DND-41 (cell line): ENCODE measurements around the gene GLYR1.

ENCODE experiments used
- EZH2 ChIP-seq: IDR thresholded peaks from 3 replicates; pipeline ENCODE4 v1.6.1; 2012; ENCODE audit warnings: borderline replicate concordance, low read depth, mild to moderate bottlenecking, moderate library complexity, low read length, inconsistent platforms; ENCODE audit not compliant: severe bottlenecking
- TF ChIP-seq, protein P1 (sequence below): IDR thresholded peaks from 2 replicates; pipeline ENCODE4 v1.5.1; 2012; ENCODE audit warnings: borderline replicate concordance, low read length, moderate library complexity, mild to moderate bottlenecking; ENCODE audit not compliant: poor library complexity, severe bottlenecking; ENCODE audit errors: extremely low read depth

DNA sequence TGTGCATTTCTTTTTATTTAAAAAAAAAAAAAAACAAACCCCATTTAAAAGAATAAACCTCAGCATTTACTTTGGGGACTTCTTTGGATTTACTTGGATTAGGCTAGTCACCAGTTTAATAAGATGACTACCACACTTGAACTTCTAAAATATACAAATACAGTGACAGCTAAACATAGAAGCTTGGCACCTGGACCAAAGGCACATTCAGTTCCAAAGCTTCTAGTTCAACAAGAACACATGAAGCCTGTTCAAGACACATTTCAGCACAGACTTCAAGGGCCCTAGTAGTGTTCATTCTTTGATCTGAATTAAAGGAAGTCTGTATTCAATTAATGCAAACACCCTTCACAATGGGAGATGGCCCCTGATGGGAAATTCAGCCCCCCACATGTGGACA, 33.0 kb downstream of the GLYR1 start:
- TF ChIP-seq, protein P1, sequence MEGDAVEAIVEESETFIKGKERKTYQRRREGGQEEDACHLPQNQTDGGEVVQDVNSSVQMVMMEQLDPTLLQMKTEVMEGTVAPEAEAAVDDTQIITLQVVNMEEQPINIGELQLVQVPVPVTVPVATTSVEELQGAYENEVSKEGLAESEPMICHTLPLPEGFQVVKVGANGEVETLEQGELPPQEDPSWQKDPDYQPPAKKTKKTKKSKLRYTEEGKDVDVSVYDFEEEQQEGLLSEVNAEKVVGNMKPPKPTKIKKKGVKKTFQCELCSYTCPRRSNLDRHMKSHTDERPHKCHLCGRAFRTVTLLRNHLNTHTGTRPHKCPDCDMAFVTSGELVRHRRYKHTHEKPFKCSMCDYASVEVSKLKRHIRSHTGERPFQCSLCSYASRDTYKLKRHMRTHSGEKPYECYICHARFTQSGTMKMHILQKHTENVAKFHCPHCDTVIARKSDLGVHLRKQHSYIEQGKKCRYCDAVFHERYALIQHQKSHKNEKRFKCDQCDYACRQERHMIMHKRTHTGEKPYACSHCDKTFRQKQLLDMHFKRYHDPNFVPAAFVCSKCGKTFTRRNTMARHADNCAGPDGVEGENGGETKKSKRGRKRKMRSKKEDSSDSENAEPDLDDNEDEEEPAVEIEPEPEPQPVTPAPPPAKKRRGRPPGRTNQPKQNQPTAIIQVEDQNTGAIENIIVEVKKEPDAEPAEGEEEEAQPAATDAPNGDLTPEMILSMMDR = no peak
- no peak for TF ChIP-seq EZH2
